HG02759 (cell line): ENCODE results near the gene TKFC.
"Not testable (repeated sequence)": the region's sequence is repeated elsewhere in the genome, so short reads cannot be mapped to it uniquely, and the experiment has no call there.

Experiments
- ATAC-seq: cut with Tn5 transposase; IDR thresholded peaks from one replicate; pipeline ENCODE4 v1.9.1; 2021; ENCODE audit warnings: mild to moderate bottlenecking, moderate library complexity; ENCODE audit not compliant: unreplicated experiment

Gene TKFC

GRCh38 chr11:61362542-61362875 lies 29.5 kb downstream of the TKFC start:
- ATAC-seq = no peak

DNA sequence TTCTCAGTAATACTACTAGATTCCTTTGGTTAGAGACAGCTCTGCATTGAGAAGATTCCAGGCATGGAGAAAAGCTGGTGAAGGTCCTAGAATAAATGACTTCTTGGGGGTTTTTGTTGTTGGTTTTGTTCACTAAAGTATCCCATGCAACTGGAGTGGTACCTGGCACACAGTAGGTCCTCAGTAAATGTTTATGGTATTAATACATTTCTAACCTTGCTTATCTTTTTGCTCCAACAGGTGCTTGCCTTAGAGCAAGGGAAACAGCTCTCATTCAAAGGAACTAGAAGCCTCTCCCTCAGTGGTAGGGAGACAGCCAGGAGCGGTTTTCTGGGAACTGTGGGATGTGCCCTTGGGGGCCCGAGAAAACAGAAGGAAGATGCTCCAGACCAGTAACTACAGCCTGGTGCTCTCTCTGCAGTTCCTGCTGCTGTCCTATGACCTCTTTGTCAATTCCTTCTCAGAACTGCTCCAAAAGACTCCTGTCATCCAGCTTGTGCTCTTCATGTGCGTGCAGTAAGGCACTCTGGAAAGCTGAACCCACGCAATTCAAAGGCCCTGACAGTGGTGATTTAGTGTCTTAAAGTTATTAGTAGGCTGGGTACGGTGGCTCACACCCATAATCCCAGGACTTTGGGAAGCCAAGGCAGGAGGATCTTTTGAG lies 31.1 kb downstream of the TKFC start:
- ATAC-seq = no peak

GRCh38 chr11:61367406-61367805 lies 34.4 kb downstream of the TKFC start:
- ATAC-seq = no peak

GRCh38 chr11:61368646-61369045 lies 35.6 kb downstream of the TKFC start:
- no peak for ATAC-seq

DNA sequence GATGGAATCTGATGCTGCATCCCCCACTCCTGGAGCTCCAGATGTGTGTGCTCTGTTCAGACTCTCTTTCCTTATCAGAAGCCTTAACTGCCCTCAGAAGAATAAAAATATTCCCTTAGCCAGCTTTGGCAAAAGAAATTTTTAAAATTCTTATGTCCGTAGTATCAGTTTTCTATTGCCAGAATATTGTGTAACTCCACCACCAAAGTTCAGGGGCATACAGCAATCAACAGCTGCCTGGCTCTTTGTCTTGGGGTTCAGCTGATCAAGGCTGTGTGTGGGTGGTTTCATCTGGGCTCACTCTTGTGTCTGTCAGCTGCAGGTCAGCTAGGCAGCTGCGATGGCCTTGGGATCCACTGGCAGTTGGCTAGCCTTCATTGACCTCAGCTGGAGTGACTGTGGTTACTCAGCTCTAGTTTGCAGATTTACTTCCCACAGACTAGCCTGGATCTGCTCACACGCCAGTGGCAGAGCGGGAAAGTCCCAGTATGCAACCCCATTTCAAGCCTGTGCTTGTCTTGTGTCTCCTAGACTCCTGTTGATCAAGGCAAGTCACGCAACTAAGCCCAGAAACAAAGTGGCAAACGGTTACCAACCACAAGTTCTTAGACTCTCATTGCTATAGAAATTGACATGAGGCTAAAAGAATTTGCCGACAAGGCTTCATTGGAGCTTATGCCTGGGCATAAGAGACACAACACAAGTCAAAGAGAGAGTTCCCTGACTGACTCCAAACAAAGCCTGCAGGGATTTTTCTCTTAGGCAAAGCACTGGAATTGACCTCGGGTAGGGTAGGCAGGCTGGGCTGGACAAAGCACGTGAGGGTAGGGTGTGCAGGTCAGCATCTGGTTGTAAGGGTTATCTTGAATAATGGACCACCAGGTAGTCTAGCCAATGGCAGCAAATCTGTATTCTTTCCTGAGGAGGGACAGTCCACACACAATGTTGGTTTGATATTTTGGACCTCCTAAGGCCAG lies 36.6 kb downstream of the TKFC start:
- no peak for ATAC-seq

GRCh38 chr11:61370349-61371005 lies 37.4 kb downstream of the TKFC start:
- no peak for ATAC-seq

DNA sequence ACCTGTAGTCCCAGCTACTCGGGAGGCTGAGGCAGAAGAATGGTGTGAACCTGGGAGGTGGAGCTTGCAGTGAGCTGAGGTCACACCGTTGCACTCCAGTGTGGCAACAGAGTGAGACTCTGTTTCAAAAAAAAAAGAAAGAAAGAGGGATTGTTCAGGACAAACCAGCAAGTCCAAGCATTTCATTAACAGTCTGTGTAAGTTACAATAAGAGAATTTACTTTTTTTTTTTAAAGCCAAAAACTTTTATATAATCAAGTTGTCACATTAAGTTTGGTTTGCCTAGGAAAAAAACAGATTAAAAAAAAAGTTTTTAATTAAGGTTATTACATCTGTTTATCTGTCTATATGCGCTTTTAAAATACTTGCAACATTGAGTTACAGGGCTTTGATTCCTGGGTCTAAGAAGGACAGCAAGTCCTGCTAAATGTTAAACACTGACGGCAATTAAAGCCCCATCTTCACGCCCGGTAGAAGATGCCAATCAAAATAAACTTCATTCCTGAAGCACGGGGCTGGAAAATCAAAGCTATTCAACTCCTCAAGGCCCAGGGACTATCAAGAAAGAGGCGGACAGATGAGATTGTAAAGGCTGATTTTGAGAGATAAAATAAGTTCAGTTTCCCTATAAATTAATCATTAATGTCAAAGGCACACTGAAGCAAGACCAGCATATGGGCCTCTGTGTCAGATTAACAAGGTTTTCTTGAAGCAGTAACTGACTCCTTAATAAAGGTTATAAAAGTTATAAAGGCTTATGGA lies 39.8 kb downstream of the TKFC start:
- no peak for ATAC-seq

- no peak for ATAC-seq
Observed at GRCh38 chr11:61375761-61376108, 42.7 kb downstream of the TKFC start.

GRCh38 chr11:61377461-61378160 lies 44.6 kb downstream of the TKFC start:
- ATAC-seq = no peak

DNA sequence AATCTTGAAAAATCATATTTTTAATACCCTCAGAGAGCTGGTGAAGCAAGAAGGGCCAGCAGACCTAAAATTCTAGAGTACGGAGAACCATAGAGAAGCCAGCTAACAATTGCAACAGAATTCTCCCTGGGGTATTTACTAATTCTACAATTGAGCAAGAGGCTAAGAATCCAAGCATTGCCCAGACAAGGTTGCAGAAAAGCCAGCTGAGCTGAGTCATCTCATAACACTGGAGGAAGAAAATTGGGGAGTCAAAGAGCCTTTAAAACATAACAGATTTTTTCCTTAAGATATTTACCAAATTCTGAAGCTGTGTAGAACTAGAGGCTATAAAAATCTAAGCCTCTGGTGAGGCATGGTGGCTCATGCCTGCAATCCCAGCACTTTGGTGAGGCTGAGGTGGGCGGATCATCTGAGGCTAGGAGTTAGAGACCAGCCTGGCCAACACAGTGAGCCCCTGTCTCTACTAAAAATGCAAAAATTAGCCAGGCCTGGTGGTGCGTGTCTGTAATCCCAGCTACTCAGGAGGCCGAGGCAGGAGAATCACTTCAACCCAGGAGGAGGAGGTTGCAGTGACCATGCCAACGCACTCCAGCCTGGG lies 45.8 kb downstream of the TKFC start:
- ATAC-seq = no peak

DNA sequence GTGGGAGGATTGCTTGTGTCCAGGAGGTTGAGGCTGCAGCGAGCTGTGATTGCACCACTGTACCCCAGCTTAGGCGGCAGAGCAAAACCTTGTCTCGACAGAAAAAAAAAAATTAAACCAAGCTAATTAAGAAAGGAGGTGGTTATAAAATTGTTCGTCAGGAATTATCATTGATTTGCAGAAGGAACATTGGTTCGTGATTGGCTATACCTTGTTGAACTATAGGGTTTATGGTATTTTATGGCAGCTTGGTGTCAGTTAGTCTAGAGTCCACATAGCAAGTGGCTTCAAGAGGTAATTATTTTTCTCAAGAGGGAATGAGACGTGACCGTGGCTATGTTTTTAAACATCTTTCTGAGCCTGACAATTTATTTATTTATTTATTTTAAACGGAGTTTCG lies 47.9 kb downstream of the TKFC start:
- no peak for ATAC-seq

- ATAC-seq = not testable (repeated sequence)
Observed at GRCh38 chr11:61383859-61384258, 50.8 kb downstream of the TKFC start.

- ATAC-seq = no peak
Observed at GRCh38 chr11:61384271-61385242, 51.5 kb downstream of the TKFC start.

DNA sequence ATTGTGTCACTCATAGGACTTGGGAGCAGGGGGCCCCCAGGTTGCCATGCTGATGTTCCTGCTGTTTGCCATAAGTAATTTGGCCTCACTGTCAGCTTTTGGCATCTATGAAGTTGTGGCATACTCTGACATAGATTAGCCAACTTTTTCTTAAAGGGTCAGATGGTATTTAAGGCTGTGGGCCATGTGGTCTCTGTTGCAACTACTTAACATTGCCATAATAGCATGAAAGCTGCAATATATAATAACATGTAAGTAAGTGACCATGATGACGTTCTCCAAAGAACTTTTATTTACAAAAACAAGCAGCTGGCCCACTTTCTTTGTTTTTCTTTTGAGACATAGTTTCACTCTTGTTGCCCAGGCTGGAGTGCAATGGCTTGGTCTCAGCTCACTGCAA lies 57.1 kb downstream of the TKFC start:
- no peak for ATAC-seq

GRCh38 chr11:61392981-61393595 lies 60.1 kb downstream of the TKFC start:
- no peak for ATAC-seq
